NCI-H2107 treated with DMSO at 0.1 percent for 48 hours (cell line): ENCODE data around the gene LTBP2.
"Not testable (repeated sequence)": the region's sequence is repeated elsewhere in the genome, so short reads cannot be mapped to it uniquely, and the experiment has no call there.

Experiments used
- DNase-seq: peaks from one replicate; lab custom pipeline; 2025; ENCODE audit not compliant: unreplicated experiment; lab: John Stamatoyannopoulos, UW

Gene LTBP2

GRCh38 chr14:74463697-74464096 lies 148.3 kb downstream of the LTBP2 start:
- DNase-seq: no peak

GRCh38 chr14:74462993-74463392 lies 149.0 kb downstream of the LTBP2 start:
- DNase-seq: no peak

GRCh38 chr14:74459976-74460375 lies 152.1 kb downstream of the LTBP2 start:
- DNase-seq: no peak

GRCh38 chr14:74459289-74459946 lies 152.6 kb downstream of the LTBP2 start:
- no peak for DNase-seq

GRCh38 chr14:74457565-74457895 lies 154.5 kb downstream of the LTBP2 start:
- peak; percentile 9 for DNase-seq

- DNase-seq: no peak
Measured at GRCh38 chr14:74456684-74457564, 155.1 kb downstream of the LTBP2 start.

- not testable (repeated sequence) for DNase-seq
Measured at GRCh38 chr14:74454397-74454796, 157.6 kb downstream of the LTBP2 start.
